Measurements from ENCODE around the gene ZNF277.
"Not testable (repeated sequence)": the region's sequence is repeated elsewhere in the genome, so short reads cannot be mapped to it uniquely, and the experiment has no call there.

Gene ZNF277

DNA sequence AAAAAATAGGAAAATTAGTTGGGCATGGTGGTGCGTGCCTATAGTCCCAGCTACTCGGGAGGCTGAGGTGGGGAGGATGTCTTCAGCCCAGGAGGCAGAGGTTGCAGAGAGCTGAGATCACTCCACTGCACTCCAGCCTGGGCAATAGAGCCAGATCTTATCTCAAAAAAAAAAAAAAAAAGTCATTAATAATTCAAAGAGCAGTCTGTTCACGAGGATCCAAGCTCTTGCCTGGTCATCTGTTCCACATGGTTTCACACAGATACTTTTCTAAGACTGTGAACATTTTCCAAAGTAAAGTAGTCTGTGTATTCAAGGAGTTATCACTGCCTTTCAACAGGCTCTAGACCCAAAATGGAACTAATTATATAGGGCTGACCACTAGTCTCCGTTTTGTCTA lies 86.9 kb downstream of the ZNF277 start:
- no peak for DNase-seq (ENCODE audit: low spot score)

DNA sequence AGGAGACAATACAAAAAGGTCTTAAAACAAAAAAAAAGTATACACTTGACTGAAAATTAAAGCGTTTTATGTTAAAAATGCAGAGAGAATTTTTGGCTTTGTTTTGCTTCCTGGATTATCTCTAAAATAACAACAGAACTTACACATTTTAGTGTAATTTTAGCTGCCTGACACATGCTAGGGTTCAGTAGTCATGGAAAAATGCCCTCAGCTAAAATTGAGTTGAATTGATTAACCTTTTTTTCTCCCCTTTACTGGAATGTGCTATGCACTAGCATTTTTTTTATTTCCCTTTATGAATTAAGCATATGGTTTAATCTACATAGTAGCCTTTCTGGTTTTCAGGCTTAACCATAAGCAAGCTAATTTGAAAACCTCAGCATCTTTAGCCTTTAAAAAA lies 89.9 kb downstream of the ZNF277 start:
- no peak for DNase-seq (ENCODE audit: low spot score)

DNA sequence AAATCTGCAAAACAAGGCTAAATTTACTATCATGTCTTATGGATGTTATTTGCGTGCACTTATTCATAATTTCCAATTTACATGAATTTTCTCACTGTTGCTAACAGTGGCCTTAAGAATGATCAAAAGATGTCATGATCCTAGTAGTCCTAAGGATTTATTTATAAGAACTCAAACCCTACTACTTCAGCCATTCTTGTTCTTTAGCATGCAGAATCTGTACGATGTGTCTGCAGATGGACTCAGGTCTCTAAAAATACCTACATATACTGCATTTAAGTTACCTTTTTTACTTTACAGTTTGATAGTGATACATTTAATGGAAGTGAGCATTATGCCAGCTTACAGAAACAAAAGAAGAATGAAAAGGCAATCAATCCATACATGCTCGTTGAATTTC lies 91.2 kb downstream of the ZNF277 start:
- no peak for DNase-seq (ENCODE audit: low spot score)

DNA sequence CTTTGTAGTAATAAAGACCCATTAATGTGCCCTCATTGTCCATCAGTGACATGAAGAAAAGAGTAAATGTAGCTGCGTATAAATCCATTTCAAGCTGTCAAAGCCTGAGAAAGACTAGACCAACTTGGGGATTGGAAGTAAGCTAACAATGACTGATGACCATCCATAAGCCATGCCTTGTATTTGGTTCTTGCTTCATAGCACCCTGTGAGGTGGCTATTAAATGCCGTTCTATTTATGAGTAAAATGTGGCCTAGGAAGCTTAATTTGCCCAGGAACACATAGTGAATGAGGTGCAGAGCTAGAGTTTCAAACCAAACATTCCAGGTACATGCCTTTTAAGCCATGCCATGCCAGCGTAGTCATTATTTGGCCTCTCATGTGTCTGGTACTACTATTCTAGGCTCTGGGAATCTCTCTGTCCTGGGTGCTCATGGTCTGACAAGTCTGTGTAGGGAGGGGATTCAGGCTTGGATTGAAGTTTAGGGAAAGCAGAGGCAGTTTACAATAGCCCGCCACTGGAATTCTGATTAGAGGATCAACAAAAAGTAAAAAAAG lies 92.1 kb downstream of the ZNF277 start:
- DNase-seq (ENCODE audit: low spot score), result no peak

DNA sequence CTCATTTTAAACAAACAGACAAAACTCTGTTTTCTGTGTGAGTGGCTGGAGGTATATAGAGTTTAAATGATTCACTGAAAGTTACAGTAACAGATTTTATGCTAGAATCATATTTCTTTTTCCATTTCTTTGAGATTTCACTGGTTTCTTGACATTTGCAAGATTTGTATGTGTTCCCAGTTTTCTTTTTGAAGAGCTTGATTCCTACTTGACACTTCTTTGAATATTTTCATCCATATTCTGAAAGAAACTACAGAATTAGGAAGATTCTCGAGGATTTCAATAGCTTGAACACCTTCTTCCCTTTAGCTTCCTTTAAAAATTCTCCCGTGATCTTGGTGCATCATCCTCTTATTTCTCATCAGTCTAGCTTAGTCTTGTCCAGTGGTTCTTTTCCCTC lies 93.6 kb downstream of the ZNF277 start:
- no peak for DNase-seq (ENCODE audit: low spot score)

DNA sequence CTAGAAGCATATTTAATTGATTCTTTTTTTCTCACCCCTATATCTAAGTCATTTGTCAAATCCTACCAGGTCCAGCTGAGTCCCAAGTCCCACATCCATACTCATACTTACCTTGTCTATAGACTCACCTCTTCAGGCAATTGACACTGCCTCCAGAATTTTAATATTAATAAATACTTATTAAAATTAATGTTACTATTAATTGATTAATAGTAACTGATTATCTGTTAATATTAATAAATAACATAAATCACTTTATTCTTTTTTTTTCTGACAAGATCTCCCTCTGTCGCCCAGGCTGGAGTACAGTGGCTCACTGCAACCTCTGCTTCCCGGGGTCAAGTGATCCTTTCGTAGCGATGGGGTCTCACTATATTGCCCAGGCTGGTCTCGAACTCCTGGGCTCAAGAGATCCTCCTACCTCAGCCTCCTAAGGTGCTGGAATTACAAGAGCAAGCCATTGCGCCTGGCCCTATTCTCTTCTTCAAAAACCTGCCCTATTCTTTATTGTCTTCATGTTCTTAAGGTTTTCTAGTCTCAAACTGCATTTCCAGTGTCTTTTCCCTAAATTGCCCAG lies 94.4 kb downstream of the ZNF277 start:
- DNase-seq (ENCODE audit: low spot score), result no peak

DNA sequence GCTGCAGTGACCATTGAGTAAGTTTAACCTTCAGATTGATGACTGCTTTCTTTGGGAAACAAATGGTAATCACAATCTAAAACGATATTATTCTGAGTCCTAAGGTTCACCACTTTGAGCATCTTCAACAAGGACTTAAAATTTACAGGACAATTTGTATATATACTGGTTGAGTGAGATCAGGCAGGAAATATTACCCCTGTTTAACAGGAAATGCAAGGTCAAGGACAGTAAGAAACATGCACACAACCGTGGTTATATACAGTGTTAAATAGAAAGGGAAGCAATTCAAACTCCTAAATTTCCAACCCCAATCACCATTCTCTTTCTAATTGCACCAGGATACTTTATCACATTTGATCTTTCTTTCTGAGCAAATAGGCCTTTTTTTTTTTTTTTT lies 96.1 kb downstream of the ZNF277 start:
- DNase-seq (ENCODE audit: low spot score), result no peak

DNA sequence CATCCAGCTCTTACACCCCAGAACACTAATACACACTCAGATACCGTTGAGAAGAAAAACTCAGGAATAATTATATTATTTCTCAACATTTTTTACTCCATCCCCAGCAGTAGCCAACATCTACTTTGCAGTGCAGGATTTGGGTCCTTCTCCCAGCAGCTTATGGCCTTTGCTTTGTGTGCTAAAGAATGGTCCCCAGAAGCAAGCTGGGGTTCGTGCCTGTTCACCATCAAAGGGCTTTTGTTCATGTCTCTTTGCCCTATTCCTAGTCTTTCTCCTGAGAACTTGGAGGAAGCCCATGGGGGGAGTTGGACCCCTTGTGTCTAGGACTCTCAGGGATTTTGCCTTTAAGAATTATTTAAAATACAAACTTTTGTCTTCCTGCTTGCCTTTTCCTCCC lies 100.4 kb downstream of the ZNF277 start:
- DNase-seq (ENCODE audit: low spot score), result no peak

DNA sequence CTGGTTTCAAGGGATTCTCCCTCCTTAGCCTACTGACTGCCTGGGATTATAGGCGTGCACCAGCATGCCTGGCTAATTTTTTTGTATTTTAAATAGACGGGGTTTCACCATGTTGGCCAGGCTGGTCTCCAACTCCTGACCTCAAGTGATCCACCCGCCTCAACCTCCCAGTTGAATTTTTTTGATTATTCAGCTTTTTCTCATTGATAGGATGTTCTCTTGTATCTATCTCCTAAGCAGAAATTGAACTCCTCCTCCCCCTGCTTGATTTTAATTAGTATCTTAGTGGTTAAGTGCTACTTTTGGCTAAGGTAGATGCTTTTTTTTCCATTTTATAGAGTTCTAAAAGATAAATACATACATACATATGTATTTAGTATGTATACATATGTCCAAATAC lies 101.0 kb downstream of the ZNF277 start:
- no peak for DNase-seq (ENCODE audit: low spot score)

DNA sequence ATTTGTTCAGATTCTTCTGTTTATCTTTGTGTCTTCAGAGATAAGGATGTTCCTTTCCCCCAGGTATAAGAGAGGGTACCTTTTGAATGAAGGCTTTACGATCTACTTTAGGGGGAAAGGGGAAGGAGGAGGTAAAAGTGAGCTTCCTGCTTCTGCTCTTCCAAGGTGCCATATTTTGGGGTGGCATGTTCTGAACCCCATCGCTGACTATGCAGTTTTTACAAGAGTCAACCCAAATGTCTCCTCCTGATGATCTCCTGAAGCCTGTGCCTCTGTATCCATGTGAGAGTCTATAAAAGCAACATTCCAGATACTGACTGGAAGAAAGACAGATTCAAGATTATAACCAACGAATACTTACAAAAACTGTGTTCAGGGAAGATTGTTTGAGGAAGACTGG lies 102.5 kb downstream of the ZNF277 start:
- no peak for DNase-seq (ENCODE audit: low spot score)

DNA sequence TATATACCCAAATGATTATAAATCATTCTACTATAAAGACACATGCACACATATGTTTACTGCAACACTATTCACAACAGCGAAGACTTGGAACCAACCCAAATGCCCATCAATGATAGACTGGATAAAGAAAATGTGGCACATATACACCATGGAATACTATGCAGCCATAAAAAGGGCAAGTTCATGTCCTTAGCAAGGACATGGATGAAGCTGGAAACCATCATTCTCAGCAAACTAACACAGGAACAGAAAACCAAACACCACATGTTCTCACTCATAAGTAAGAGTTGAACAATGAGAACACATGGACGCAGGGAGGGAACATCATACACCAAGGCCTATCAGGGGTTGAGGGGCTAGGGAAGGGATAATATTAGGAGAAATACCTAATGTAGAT lies 110.3 kb downstream of the ZNF277 start:
- not testable (repeated sequence) for DNase-seq (ENCODE audit: low spot score)

DNA sequence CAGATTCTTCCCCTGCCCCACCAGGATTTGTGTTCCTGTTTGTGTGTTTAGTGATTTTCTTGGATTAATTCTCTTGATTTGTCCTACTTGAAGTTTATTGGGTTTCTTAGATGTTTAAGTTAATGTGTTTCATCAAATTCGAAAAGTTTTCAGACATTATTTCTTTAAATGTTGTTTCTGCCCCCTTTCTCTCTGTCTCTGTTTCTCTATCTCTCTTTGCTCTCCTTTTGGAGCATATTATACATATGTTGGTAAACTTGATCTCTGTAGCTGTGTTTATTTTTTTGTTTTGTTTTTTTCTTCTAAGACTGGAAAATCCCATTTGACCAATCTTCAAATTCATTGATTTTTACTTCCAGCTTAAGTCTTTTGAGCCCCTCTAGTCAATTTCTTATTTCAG lies 115.6 kb downstream of the ZNF277 start:
- no peak for DNase-seq (ENCODE audit: low spot score)

DNA sequence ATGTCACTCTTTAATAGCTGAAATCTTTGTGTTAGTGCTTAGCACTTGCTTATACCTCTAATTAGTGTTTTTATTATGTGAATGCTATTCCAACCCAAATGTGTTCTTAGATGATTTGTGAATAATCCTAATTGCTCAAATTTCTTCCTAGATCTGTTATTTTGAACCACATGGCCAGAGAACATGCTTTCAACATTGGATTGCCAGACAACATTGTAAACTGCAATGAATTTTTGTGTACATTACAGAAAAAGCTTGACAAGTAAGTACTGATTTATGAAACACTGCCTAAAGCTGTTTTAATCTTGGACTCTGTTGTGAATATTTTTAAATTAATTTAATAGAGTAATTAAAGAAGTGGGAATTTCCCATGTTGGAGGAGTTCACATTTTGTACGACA lies 121.1 kb downstream of the ZNF277 start:
- no peak for DNase-seq (ENCODE audit: low spot score)

DNA sequence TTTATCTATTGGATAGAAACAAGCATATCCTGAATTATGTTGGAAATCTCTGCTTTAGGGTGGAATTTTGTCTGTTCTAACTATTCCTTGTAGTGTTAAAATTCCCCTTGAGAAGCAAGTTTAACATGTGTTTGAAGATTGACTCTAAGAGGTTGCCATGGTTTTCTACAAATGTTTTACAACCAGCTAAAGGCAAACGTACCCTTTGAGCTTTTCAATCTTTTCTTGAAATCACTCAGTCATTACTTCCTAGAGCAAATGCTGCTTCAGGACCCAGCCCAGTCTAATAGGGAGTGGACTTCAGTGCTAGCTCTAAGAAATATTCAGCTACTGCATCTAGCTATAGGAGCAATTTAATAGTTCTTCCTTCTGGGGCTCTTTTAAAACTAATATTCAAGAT lies 125.0 kb downstream of the ZNF277 start:
- DNase-seq (ENCODE audit: low spot score), result no peak

DNA sequence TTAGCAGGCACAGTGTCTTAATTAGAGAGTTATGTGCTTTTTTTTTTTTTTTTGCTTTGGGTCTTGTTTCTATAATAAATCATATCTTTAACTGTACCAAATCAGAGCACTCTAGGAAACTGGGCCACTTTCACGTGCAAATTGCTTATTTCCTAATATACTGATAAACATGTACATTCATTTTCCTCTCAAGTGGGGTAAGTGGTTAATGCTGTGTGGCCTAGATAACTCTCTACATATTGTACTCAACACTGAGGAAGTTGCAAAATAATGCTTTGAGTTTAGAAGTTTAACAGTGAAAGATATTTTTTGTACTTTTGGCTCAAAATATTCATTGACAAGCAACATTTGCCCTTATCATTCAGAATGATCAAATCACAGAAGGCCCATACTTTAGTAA lies 127.9 kb downstream of the ZNF277 start:
- DNase-seq (ENCODE audit: low spot score), result no peak

DNA sequence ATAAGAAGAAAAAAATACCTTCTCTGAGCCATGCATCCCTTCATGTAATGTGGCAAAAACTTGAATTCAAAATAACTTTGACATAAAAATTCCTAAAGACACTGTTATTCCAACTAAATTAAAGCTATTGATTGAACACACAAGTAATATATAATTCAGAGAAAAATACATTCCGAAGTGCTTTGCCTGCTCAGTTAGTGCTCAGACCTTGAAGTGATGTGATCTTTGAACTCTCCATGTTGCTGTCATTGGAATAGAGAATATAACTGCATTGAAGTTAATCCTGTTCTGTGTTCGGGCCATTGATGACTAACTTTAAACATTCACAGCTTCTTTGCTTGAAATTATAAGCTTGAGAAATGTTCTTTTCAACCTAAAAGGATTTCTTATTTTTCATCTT lies 129.8 kb downstream of the ZNF277 start:
- no peak for DNase-seq (ENCODE audit: low spot score)

DNA sequence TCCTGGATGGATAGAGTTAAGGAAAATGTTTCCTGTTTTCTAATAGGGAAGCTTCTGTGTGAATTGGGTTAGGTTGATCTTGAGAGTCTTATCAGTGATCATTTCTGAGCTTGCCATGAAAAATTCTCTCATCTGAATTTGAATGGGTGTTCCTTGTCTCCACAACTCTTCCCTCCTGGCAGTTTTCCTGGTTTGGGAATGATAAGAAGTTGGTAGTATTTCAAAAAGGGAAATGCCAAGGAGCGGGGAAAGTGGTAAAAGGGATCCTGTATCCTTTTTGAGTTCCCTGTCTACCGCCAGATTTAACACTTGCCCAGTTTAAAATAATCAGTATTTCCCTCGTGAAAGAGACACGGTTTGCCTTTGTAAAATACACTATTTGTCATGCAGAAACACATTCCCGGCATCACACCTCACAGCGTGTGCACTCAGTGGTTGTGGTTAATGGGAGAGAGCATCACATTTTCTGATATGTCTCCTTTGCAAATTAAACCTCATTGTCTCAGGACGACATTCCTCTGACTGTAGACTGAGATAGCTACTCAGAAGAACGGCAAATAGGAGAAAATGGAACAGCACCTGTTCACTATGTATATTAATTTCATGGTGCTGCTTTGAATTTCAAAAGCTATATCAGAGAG lies 130.6 kb downstream of the ZNF277 start:
- DNase-seq (ENCODE audit: low spot score), result no peak

DNA sequence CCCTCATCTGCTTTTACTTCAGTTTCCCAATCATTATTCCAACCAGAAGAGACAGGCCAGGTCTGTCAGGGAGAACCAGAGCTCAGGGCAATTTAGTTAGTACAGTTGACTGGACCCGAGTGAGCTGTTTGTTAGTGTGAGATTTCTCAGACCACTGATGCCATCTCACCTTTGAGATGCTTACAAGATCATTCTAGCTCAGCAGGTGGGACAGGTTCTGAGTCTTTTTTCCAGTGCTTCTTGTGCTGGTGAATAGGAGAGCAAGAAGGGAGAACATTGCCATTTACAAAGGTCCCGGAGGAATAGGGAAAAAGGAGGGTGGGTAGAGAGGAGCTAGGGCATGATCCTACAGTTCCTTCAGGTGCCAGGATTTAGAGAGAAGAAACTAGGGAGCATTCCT lies 131.4 kb downstream of the ZNF277 start:
- no peak for DNase-seq (ENCODE audit: low spot score)

DNA sequence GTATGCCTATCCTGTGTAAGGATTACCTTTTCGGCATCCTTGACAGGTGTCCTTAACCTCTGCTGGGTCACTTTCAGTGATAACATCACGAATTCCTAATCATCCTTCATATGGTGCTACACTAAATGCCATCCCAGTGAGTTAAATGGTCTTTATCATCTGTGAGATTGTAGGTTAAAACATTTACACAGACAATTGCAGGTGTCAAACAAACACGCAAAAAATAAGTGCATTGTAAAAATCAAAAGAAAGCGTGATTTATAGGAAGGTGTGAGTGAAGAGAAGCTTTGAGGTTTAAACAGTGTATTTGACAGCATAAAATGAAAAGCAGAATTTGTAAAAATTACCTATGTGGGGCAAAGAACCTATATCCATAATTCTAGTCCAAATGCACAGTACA lies 132.3 kb downstream of the ZNF277 start:
- no peak for DNase-seq (ENCODE audit: low spot score)

DNA sequence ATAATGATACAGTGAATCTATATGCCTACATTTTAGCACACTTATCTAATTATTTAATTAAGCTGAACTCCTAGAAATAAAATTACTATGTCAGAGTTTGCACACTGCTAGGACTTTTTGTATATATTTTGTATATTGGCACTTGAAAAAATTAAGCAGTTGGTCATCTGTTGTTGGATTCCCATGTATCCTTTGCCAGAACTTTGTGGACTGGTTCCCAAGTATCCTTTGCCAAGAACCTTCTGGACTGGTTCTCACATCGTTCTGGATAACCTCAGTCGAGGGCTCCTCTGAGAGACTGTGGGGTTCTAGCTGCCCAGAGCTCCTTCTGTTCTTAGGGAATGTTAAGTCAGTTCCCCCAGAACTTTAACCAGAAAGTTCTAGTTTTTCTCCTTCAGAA lies 135.0 kb downstream of the ZNF277 start:
- no peak for DNase-seq (ENCODE audit: low spot score)

DNA sequence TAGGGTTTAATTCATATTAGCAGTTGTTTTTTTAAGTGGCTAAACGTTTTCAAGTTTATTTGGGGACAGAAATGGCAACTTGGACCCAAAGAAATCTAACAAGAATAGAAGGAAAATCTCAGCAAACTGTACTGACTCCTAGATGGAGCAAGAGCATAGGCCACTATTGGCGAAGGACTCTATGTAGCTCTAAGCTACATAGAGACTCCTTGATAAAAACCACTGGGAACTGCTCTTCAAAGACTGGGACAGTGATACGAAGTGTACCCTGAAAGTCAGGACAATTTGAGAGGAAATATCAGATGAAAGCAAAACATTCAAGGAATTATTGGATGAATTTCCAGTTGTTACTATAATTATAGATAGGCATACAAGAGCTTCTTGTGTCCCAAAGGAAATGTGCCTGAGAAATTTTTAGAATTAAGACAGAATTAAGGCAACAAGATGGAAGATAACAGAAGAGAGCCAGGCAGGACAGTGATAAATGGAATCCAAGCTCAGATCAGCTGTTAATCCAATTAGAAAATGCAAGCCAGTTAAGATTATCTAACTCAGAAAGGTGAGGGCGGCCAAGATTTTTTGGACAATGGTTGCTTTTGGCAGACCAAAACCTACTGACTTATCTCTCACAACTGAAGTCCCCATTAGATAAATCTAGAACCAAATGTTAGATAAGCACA lies 140.0 kb downstream of the ZNF277 start:
- no peak for DNase-seq (ENCODE audit: low spot score)

DNA sequence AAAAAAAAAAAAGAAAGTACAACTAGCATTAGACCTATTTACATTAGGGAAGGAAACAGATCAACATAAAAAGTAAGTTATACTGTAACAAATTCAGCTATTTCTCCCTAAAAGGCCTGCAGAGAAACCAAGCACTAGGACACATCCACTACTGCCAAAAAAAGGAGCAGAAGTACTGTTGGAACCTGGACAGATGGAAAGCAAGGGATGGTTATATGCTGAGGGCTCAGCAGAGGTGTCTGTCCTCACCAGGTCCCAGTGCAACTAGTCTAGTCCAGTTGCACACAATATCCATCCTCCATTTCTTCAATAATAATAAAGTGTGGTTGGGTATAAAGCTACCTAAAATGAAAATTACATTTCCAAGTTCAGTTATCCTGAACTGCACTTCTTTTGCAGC lies 140.6 kb downstream of the ZNF277 start:
- no peak for DNase-seq (ENCODE audit: low spot score)

DNA sequence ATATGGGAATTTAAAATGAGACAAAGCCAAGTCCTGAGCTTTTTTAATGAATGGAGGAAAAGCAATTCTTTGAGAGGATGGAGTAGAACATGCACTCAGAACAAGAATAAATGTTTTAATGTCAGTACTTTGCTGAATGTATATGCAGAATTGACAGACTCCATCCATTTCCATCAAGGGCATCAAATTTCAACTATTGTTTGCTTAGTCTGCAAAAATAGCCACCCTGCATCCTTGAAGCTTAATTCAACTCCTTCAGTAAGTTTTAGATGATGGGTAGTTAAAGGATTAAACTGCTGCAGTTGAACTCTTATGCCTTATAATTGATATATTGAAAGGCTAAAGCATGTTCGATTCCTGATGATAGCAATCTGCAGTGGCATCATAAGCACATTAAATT lies 144.1 kb downstream of the ZNF277 start:
- DNase-seq (ENCODE audit: low spot score), result no peak

DNA sequence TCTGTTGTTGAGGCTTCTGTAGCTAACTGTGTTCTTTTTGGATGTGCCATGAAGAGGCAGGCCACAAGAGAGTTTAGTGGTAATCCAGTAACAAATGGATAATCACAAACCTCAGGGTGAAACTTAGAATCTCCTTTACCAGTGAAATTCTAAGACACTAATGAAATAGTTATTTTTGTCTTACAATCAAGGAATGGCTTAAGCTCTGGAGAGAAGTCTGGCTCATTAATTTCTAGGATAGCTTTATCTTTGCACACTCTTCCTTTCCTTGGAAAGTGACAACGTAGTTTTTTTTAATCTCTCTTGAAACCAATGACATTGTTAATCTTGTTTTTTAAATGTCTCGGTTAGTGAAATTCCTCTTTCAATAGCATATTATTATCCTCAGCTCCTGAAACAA lies 150.1 kb downstream of the ZNF277 start:
- no peak for DNase-seq (ENCODE audit: low spot score)

All from hematopoietic multipotent progenitor cell treated with erythropoietin and hydrocortisone succinate and interleukin-3 and kit ligand, for 15 days (in vitro differentiated cells).